ENCODE measurements around the gene SHISA9.
"Not testable (repeated sequence)": the region's sequence is repeated elsewhere in the genome, so short reads cannot be mapped to it uniquely, and the experiment has no call there.

The SHISA9 gene

GRCh38 chr16:12901597-12902461, at the start of gene SHISA9:
SHISA9 (plus strand) TSS chr16:12901598.
- Histone ChIP-seq H3K4me1 (ENCODE audit: control insufficient read depth in 5 of 5, insufficient read depth in 5 of 5, low read length in 5 of 5) (peaks cover 0 to 10% (median 0%) of the 10 kb centered on the region in 5 donors), H3K9me3 (ENCODE audit: control insufficient read depth in 5 of 5, low read length in 5 of 5) (no peaks in the 10 kb centered on the region), H3K9ac (ENCODE audit: low read length in 5 of 5) (no peak within 1 kb of the TSS), H3K4me3 (ENCODE audit: low read depth in 1 of 5, low read length in 5 of 5) (no peak within 1 kb of the TSS), H3K27ac (ENCODE audit: low read depth, low read length) (no peak within 1 kb of the TSS), H3K27me3 (ENCODE audit: control insufficient read depth in 5 of 5, insufficient read depth in 4 of 5, low read length in 5 of 5) (peaks cover 46 to 70% (median 50%) of the 10 kb centered on the region in 5 donors), H3K36me3 (ENCODE audit: control insufficient read depth in 5 of 5, insufficient read depth in 5 of 5, low read length in 5 of 5) (no peaks in the 10 kb centered on the region)

- H3K4me3 ChIP-seq (ENCODE audit: low read depth in 1 of 5, low read length in 5 of 5), result no peak overlapping the region
- no peak overlapping the region for H3K27ac ChIP-seq (ENCODE audit: low read depth, low read length)
- peaks cover 0 to 10% (median 8%) of the 10 kb centered on the region in 5 donors for H3K9me3 ChIP-seq (ENCODE audit: control insufficient read depth in 5 of 5, low read length in 5 of 5)
- no peaks in the 10 kb centered on the region for H3K4me1 ChIP-seq (ENCODE audit: control insufficient read depth in 5 of 5, insufficient read depth in 5 of 5, low read length in 5 of 5)
- no peaks in the 10 kb centered on the region for H3K36me3 ChIP-seq (ENCODE audit: control insufficient read depth in 5 of 5, insufficient read depth in 5 of 5, low read length in 5 of 5)
- no peak overlapping the region for H3K9ac ChIP-seq (ENCODE audit: low read length in 5 of 5)
- no peaks in the 10 kb centered on the region for H3K27me3 ChIP-seq (ENCODE audit: control insufficient read depth in 5 of 5, insufficient read depth in 4 of 5, low read length in 5 of 5)
Measured at GRCh38 chr16:12853972-12854371, 47.4 kb upstream of the SHISA9 start.

DNA sequence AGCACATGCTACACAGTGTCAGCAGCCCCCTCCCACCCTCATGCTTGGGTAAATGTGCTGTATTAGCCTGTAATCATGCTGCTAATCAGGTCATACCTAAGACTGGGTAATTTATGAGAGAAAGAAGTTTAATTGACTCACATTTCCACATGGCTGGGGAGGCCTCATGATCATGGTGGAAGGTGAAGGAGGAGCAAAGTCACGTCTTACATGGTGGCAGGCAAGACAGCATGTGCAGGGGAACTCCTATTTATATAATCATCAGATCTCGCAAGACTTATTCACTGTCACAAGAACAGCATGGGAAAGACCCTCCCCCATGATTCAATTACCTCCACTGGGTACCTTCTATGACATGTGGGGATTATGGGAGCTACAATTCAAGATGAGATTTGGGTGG, 44.0 kb upstream of the SHISA9 start:
- H3K9ac ChIP-seq (ENCODE audit: low read length in 5 of 5); H3K9me3 ChIP-seq (ENCODE audit: control insufficient read depth in 5 of 5, low read length in 5 of 5); H3K27ac ChIP-seq (ENCODE audit: low read depth, low read length); H3K36me3 ChIP-seq (ENCODE audit: control insufficient read depth in 5 of 5, insufficient read depth in 5 of 5, low read length in 5 of 5); H3K27me3 ChIP-seq (ENCODE audit: control insufficient read depth in 5 of 5, insufficient read depth in 4 of 5, low read length in 5 of 5); H3K4me3 ChIP-seq (ENCODE audit: low read depth in 1 of 5, low read length in 5 of 5); H3K4me1 ChIP-seq (ENCODE audit: control insufficient read depth in 5 of 5, insufficient read depth in 5 of 5, low read length in 5 of 5): not testable (repeated sequence)

GRCh38 chr16:12862327-12862726, 39.1 kb upstream of the SHISA9 start:
- Histone ChIP-seq H3K36me3 (ENCODE audit: control insufficient read depth in 5 of 5, insufficient read depth in 5 of 5, low read length in 5 of 5) (no peaks in the 10 kb centered on the region), H3K4me3 (ENCODE audit: low read depth in 1 of 5, low read length in 5 of 5) (no peak overlapping the region), H3K4me1 (ENCODE audit: control insufficient read depth in 5 of 5, insufficient read depth in 5 of 5, low read length in 5 of 5) (no peaks in the 10 kb centered on the region), H3K9ac (ENCODE audit: low read length in 5 of 5) (no peak overlapping the region), H3K27me3 (ENCODE audit: control insufficient read depth in 5 of 5, insufficient read depth in 4 of 5, low read length in 5 of 5) (peaks cover 0 to 2% (median 0%) of the 10 kb centered on the region in 5 donors), H3K27ac (ENCODE audit: low read depth, low read length) (no peak overlapping the region), H3K9me3 (ENCODE audit: control insufficient read depth in 5 of 5, low read length in 5 of 5) (peaks cover 0 to 4% (median 1%) of the 10 kb centered on the region in 5 donors)

DNA sequence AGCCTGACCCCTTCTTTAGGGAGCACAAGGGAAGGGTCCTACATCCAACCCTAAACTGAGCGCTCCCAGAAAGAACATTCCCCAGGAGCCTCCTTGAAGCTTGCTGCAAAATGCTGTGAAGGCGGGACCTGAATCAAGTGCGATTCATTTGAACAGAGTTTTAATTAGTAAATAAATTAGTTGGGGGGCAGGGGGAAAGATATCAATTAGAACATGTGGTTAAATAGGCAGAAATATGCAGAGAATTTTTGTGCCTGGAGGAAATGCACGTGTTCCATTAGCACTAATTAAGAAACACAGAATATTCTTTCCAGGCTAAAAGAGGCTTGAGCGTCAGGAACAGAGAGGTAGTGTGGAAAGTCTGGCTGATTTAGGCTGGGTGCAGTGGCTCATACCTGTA, 38.5 kb upstream of the SHISA9 start:
- Histone ChIP-seq H3K4me1 (ENCODE audit: control insufficient read depth in 5 of 5, insufficient read depth in 5 of 5, low read length in 5 of 5) (no peaks in the 10 kb centered on the region), H3K9ac (ENCODE audit: low read length in 5 of 5) (no peak overlapping the region), H3K27me3 (ENCODE audit: control insufficient read depth in 5 of 5, insufficient read depth in 4 of 5, low read length in 5 of 5) (peaks cover 0 to 2% (median 0%) of the 10 kb centered on the region in 5 donors), H3K9me3 (ENCODE audit: control insufficient read depth in 5 of 5, low read length in 5 of 5) (no peaks in the 10 kb centered on the region), H3K4me3 (ENCODE audit: low read depth in 1 of 5, low read length in 5 of 5) (no peak overlapping the region), H3K27ac (ENCODE audit: low read depth, low read length) (no peak overlapping the region), H3K36me3 (ENCODE audit: control insufficient read depth in 5 of 5, insufficient read depth in 5 of 5, low read length in 5 of 5) (no peaks in the 10 kb centered on the region)

- no peak overlapping the region for H3K27ac ChIP-seq (ENCODE audit: low read depth, low read length)
- peaks cover 0 to 5% (median 0%) of the 10 kb centered on the region in 5 donors for H3K27me3 ChIP-seq (ENCODE audit: control insufficient read depth in 5 of 5, insufficient read depth in 4 of 5, low read length in 5 of 5)
- peaks cover 0 to 8% (median 5%) of the 10 kb centered on the region in 5 donors for H3K9me3 ChIP-seq (ENCODE audit: control insufficient read depth in 5 of 5, low read length in 5 of 5)
- no peaks in the 10 kb centered on the region for H3K4me1 ChIP-seq (ENCODE audit: control insufficient read depth in 5 of 5, insufficient read depth in 5 of 5, low read length in 5 of 5)
- no peaks in the 10 kb centered on the region for H3K36me3 ChIP-seq (ENCODE audit: control insufficient read depth in 5 of 5, insufficient read depth in 5 of 5, low read length in 5 of 5)
- no peak overlapping the region for H3K4me3 ChIP-seq (ENCODE audit: low read depth in 1 of 5, low read length in 5 of 5)
- no peak overlapping the region for H3K9ac ChIP-seq (ENCODE audit: low read length in 5 of 5)
Measured at GRCh38 chr16:12866981-12867551, 34.3 kb upstream of the SHISA9 start.

DNA sequence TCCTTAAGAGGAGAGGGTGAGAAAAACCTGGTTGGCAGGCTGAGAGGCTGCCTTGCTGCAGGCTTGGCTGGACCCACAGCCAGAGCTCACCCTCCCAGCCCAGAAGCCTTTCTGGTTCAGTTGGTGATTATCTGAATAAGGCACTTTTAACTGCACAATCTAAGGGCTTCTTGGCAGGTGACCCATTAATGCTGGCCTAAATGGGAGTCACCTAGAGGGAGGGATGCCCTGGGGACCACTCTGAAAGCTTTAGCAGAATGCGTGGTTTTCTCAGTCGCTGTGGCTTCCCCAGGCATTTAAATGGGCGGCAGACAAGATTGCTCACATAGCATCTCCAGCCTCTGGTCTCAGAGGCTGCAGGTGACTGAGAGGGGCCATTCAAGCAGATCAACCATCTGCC, 33.2 kb upstream of the SHISA9 start:
- no peak overlapping the region for H3K27ac ChIP-seq (ENCODE audit: low read depth, low read length)
- peaks cover 0 to 8% (median 5%) of the 10 kb centered on the region in 5 donors for H3K9me3 ChIP-seq (ENCODE audit: control insufficient read depth in 5 of 5, low read length in 5 of 5)
- H3K9ac ChIP-seq (ENCODE audit: low read length in 5 of 5), result no peak overlapping the region
- no peaks in the 10 kb centered on the region for H3K4me1 ChIP-seq (ENCODE audit: control insufficient read depth in 5 of 5, insufficient read depth in 5 of 5, low read length in 5 of 5)
- no peaks in the 10 kb centered on the region for H3K36me3 ChIP-seq (ENCODE audit: control insufficient read depth in 5 of 5, insufficient read depth in 5 of 5, low read length in 5 of 5)
- H3K4me3 ChIP-seq (ENCODE audit: low read depth in 1 of 5, low read length in 5 of 5), result no peak overlapping the region
- peaks cover 0 to 5% (median 0%) of the 10 kb centered on the region in 5 donors for H3K27me3 ChIP-seq (ENCODE audit: control insufficient read depth in 5 of 5, insufficient read depth in 4 of 5, low read length in 5 of 5)

DNA sequence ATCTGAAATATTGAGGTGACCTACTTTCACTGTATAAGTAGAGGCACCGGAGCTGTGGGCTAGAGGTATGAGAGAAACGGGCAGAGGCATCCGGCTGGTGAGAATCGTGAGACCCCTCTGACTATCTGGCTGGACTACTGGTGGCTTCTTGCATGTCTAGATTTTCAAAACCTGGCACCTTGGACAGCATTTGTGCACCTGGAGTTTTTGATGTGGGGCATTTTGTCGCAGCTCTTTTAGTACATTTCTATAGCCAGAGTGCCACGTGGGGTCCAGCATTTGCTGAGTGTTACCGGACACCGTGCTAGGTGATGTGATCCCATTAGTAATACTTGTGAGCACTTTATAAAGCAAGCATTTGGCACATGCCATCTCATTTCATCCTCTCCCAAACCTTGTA, 32.6 kb upstream of the SHISA9 start:
- H3K27me3 ChIP-seq (ENCODE audit: control insufficient read depth in 5 of 5, insufficient read depth in 4 of 5, low read length in 5 of 5), result peaks cover 0 to 3% (median 0%) of the 10 kb centered on the region in 5 donors
- H3K4me1 ChIP-seq (ENCODE audit: control insufficient read depth in 5 of 5, insufficient read depth in 5 of 5, low read length in 5 of 5), result no peaks in the 10 kb centered on the region
- H3K4me3 ChIP-seq (ENCODE audit: low read depth in 1 of 5, low read length in 5 of 5), result no peak overlapping the region
- H3K27ac ChIP-seq (ENCODE audit: low read depth, low read length), result no peak overlapping the region
- H3K36me3 ChIP-seq (ENCODE audit: control insufficient read depth in 5 of 5, insufficient read depth in 5 of 5, low read length in 5 of 5), result no peaks in the 10 kb centered on the region
- H3K9ac ChIP-seq (ENCODE audit: low read length in 5 of 5), result no peak overlapping the region
- H3K9me3 ChIP-seq (ENCODE audit: control insufficient read depth in 5 of 5, low read length in 5 of 5), result peaks cover 0 to 8% (median 5%) of the 10 kb centered on the region in 5 donors

DNA sequence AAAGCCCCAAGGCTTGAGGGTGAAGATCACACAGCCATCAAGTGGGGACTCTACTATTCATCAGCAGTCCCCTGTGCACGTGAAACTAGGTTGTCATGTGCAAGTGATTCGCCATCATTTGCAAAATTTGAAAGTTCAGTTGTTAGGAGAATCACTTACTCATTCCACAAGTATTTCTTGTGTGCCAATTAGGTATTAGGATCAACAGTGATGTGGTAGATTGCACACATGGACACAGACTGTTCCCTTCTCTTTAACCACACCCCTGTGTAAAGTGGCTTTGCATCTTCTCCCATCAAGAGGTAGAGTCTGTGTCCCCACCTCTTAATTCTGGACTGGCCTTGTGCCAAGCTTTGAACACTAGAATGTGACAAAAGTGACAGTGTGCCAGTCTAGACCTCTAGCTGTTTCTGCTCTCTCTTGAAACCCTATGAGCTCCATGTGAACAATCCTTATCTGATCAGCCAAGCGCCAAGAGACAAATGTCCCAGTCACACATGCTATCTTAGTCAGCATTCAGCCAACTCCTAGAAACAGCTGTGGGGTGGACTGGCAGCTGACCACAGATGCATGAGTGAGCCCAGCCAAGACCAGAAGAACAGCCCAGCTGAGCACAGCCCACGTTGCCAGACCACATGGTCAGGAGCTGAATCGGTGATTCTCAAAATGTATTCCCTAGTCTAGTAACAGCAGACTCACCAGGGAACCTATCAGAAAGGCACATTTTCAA, 31.5 kb upstream of the SHISA9 start:
- Histone ChIP-seq H3K9ac (ENCODE audit: low read length in 5 of 5) (no peak overlapping the region), H3K9me3 (ENCODE audit: control insufficient read depth in 5 of 5, low read length in 5 of 5) (peaks cover 0 to 8% (median 5%) of the 10 kb centered on the region in 5 donors), H3K36me3 (ENCODE audit: control insufficient read depth in 5 of 5, insufficient read depth in 5 of 5, low read length in 5 of 5) (no peaks in the 10 kb centered on the region), H3K27ac (ENCODE audit: low read depth, low read length) (no peak overlapping the region), H3K4me1 (ENCODE audit: control insufficient read depth in 5 of 5, insufficient read depth in 5 of 5, low read length in 5 of 5) (no peaks in the 10 kb centered on the region), H3K27me3 (ENCODE audit: control insufficient read depth in 5 of 5, insufficient read depth in 4 of 5, low read length in 5 of 5) (peaks cover 0 to 3% (median 0%) of the 10 kb centered on the region in 5 donors), H3K4me3 (ENCODE audit: low read depth in 1 of 5, low read length in 5 of 5) (no peak overlapping the region)

DNA sequence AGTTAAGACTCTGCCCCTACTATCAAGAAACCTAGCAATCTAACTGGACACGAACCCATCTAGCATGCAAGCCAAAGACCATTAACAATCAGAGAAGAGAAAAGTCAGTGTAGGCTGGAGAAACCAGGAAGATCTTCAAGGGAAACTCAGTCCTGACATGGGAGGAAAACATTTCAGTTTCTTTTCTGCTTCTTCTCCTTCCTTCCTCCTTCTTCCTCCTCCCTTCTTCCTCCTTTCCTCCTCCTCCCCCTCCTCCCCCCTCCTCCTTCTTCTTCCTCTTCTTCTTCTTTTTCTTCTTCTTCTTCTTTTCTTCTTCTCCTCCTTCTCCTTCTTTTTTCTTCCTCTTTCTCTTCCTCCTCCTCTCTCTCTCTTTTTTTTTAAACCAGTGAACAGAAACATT, 29.6 kb upstream of the SHISA9 start:
- Histone ChIP-seq H3K4me3 (ENCODE audit: low read depth in 1 of 5, low read length in 5 of 5) (no peak overlapping the region), H3K27ac (ENCODE audit: low read depth, low read length) (no peak overlapping the region), H3K4me1 (ENCODE audit: control insufficient read depth in 5 of 5, insufficient read depth in 5 of 5, low read length in 5 of 5) (no peaks in the 10 kb centered on the region), H3K9me3 (ENCODE audit: control insufficient read depth in 5 of 5, low read length in 5 of 5) (peaks cover 0 to 8% (median 5%) of the 10 kb centered on the region in 5 donors), H3K36me3 (ENCODE audit: control insufficient read depth in 5 of 5, insufficient read depth in 5 of 5, low read length in 5 of 5) (no peaks in the 10 kb centered on the region), H3K27me3 (ENCODE audit: control insufficient read depth in 5 of 5, insufficient read depth in 4 of 5, low read length in 5 of 5) (peaks cover 0 to 3% (median 0%) of the 10 kb centered on the region in 5 donors), H3K9ac (ENCODE audit: low read length in 5 of 5) (no peak overlapping the region)
